H1 (cell line): ENCODE measurements around the gene PBX2. TPM values are rescaled to one million over a fixed set of nuclear protein-coding genes. Genes with fewer than 3 reads are reported as not detected.

Experiments
- CBX5 ChIP-seq: fragments of 300-800, 300-1000 bp; sonication (generic); IDR thresholded peaks from 2 replicates; pipeline ENCODE4 v1.7.1; 2016; ENCODE audit warnings: antibody characterized with exemption, low read length, low read depth
- CHD2 ChIP-seq: IDR thresholded peaks from 2 replicates; pipeline ENCODE4 v1.6.1; 2012; ENCODE audit warnings: low read length, improper control_type of control experiment
- CREB1 ChIP-seq: IDR thresholded peaks from 2 replicates; pipeline ENCODE4 v1.6.1; 2012; ENCODE audit warnings: inconsistent platforms
- HDAC2 ChIP-seq, 2 experiments: fragments of 300-600 bp in 1 of 2; sonication (generic) in 1 of 2; IDR thresholded peaks; 2 replicates each; pipeline ENCODE4 v1.6.1; 2011 to 2012; ENCODE audit warnings: low read depth in 2 of 2, low read length in 2 of 2, mild to moderate bottlenecking in 2 of 2, moderate library complexity in 2 of 2, borderline replicate concordance in 1 of 2, inconsistent platforms in 1 of 2
- HDAC6 ChIP-seq: IDR thresholded peaks from one replicate; pipeline ENCODE4 v1.7.1; 2012; ENCODE audit warnings: low read depth, mild to moderate bottlenecking, inconsistent platforms, low read length, moderate library complexity
- KDM5A ChIP-seq: fragments of 200-600 bp; IDR thresholded peaks from 2 replicates; pipeline ENCODE4 v1.7.1; 2012; ENCODE audit warnings: mild to moderate bottlenecking, low read length, inconsistent platforms, mixed read lengths
- MAX ChIP-seq: IDR thresholded peaks from 2 replicates; pipeline ENCODE4 v1.6.1; 2012; ENCODE audit warnings: inconsistent platforms
- PHF8 ChIP-seq: fragments of 200-600 bp; sonication (generic); conservative IDR thresholded peaks from 2 replicates; pipeline ENCODE4 v1.7.1; 2012; ENCODE audit warnings: low read depth, mild to moderate bottlenecking, inconsistent platforms, low read length, moderate library complexity
- SIN3A ChIP-seq, 2 experiments: IDR thresholded peaks in 1 of 2; conservative IDR thresholded peaks in 1 of 2; 2 replicates each; pipeline ENCODE4 v1.6.1; 2011 to 2012; ENCODE audit warnings: low read length in 2 of 2, improper control_type of control experiment in 1 of 2, low read depth in 1 of 2, mild to moderate bottlenecking in 1 of 2
- polyA plus RNA-seq, 7 experiments: library from polyadenylated mRNA; depleted of rRNA in 3 of 7; stranded (reverse) in 5 of 7; unstranded in 2 of 7; fragments of >200 nt in 5 of 7; fragments of 200-250 nt in 2 of 7; gene quantifications; 1 replicate in 5 of 7; 2 replicates in 1 of 7; 4 replicates in 1 of 7; pipeline versions ENCODE4 v1.2.1 to v1.2.3, GENCODE V29; 2011 to 2013; ENCODE audit warnings: missing spikeins in 2 of 7, mixed read lengths in 2 of 7
- total RNA-seq: library from RNA; stranded (reverse); fragmentation: NEBNext Ultra II Directional; extraction: Animal tissue kit (Norgen Biotek cat#: 25700); gene quantifications from 2 replicates; pipeline ENCODE4 v1.2.1, GENCODE V29; 2021
- TF ChIP-seq, protein P1 (sequence below): fragments of 300-600 bp; sonication (generic); IDR thresholded peaks from 2 replicates; pipeline ENCODE4 v1.7.1; 2012; ENCODE audit warnings: low read length, moderate library complexity, mild to moderate bottlenecking, inconsistent platforms; ENCODE audit not compliant: insufficient replicate concordance

The PBX2 gene
- total and polyA plus RNA-seq, 2 of the 8 experiments (the other 6 are each of a cell fraction or from before 2014, with no cell fraction given), result 102 to 130 TPM

DNA sequence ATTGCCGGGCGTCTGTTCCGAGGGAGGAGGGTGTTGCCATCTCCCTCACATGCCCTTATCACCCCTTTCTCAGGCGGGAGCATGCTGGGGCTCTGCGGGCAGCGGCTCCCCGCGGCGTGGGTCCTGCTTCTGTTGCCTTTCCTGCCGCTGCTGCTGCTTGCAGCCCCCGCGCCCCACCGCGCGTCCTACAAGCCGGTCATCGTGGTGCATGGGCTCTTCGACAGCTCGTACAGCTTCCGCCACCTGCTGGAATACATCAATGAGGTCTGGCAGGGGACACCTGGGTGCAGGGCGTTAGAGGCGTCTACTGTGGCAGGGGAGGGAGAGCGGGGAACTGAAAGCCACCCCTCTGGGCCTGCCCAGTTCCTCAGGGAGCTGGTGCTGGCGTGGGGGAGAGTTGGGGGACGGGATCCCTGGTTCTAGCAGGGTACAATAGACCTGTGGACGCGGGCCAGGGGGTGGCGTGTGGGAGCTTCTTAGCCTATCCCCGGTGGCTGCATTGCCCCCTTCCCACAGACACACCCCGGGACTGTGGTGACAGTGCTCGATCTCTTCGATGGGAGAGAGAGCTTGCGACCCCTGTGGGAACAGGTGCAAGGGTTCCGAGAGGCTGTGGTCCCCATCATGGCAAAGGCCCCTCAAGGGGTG is 35.4 kb downstream of the PBX2 start (continued):
- TF ChIP-seq SIN3A (conservative IDR thresholded peaks at IDR 0.05 in 1 of 2, IDR thresholded peaks at IDR 0.05 in 1 of 2; ENCODE audit: low read depth in 1 of 2, low read length in 2 of 2), result peak in 1 of 2 experiments; percentile 12; a peak in 1 of 4 replicates
- peak in 1 of 2 experiments; percentile 24; a peak in 1 of 4 replicates for TF ChIP-seq HDAC2 (IDR thresholded peaks at IDR 0.05; ENCODE audit: borderline replicate concordance in 1 of 2, low read depth in 2 of 2, low read length in 2 of 2)
- no peak for TF ChIP-seq CHD2
- TF ChIP-seq HDAC6, result no peak
- no peak for TF ChIP-seq MAX
- no peak for TF ChIP-seq KDM5A
- TF ChIP-seq CBX5, result no peak
- TF ChIP-seq, protein P1, sequence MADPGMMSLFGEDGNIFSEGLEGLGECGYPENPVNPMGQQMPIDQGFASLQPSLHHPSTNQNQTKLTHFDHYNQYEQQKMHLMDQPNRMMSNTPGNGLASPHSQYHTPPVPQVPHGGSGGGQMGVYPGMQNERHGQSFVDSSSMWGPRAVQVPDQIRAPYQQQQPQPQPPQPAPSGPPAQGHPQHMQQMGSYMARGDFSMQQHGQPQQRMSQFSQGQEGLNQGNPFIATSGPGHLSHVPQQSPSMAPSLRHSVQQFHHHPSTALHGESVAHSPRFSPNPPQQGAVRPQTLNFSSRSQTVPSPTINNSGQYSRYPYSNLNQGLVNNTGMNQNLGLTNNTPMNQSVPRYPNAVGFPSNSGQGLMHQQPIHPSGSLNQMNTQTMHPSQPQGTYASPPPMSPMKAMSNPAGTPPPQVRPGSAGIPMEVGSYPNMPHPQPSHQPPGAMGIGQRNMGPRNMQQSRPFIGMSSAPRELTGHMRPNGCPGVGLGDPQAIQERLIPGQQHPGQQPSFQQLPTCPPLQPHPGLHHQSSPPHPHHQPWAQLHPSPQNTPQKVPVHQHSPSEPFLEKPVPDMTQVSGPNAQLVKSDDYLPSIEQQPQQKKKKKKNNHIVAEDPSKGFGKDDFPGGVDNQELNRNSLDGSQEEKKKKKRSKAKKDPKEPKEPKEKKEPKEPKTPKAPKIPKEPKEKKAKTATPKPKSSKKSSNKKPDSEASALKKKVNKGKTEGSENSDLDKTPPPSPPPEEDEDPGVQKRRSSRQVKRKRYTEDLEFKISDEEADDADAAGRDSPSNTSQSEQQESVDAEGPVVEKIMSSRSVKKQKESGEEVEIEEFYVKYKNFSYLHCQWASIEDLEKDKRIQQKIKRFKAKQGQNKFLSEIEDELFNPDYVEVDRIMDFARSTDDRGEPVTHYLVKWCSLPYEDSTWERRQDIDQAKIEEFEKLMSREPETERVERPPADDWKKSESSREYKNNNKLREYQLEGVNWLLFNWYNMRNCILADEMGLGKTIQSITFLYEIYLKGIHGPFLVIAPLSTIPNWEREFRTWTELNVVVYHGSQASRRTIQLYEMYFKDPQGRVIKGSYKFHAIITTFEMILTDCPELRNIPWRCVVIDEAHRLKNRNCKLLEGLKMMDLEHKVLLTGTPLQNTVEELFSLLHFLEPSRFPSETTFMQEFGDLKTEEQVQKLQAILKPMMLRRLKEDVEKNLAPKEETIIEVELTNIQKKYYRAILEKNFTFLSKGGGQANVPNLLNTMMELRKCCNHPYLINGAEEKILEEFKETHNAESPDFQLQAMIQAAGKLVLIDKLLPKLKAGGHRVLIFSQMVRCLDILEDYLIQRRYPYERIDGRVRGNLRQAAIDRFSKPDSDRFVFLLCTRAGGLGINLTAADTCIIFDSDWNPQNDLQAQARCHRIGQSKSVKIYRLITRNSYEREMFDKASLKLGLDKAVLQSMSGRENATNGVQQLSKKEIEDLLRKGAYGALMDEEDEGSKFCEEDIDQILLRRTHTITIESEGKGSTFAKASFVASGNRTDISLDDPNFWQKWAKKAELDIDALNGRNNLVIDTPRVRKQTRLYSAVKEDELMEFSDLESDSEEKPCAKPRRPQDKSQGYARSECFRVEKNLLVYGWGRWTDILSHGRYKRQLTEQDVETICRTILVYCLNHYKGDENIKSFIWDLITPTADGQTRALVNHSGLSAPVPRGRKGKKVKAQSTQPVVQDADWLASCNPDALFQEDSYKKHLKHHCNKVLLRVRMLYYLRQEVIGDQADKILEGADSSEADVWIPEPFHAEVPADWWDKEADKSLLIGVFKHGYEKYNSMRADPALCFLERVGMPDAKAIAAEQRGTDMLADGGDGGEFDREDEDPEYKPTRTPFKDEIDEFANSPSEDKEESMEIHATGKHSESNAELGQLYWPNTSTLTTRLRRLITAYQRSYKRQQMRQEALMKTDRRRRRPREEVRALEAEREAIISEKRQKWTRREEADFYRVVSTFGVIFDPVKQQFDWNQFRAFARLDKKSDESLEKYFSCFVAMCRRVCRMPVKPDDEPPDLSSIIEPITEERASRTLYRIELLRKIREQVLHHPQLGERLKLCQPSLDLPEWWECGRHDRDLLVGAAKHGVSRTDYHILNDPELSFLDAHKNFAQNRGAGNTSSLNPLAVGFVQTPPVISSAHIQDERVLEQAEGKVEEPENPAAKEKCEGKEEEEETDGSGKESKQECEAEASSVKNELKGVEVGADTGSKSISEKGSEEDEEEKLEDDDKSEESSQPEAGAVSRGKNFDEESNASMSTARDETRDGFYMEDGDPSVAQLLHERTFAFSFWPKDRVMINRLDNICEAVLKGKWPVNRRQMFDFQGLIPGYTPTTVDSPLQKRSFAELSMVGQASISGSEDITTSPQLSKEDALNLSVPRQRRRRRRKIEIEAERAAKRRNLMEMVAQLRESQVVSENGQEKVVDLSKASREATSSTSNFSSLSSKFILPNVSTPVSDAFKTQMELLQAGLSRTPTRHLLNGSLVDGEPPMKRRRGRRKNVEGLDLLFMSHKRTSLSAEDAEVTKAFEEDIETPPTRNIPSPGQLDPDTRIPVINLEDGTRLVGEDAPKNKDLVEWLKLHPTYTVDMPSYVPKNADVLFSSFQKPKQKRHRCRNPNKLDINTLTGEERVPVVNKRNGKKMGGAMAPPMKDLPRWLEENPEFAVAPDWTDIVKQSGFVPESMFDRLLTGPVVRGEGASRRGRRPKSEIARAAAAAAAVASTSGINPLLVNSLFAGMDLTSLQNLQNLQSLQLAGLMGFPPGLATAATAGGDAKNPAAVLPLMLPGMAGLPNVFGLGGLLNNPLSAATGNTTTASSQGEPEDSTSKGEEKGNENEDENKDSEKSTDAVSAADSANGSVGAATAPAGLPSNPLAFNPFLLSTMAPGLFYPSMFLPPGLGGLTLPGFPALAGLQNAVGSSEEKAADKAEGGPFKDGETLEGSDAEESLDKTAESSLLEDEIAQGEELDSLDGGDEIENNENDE, result no peak
- no peak for TF ChIP-seq CREB1
- no peak for TF ChIP-seq PHF8
